Heart left ventricle (tissue), 16 donors: ENCODE data around the gene BOD1L1. TPM values are rescaled to one million over a fixed set of nuclear protein-coding genes. Genes with fewer than 3 reads are reported as not detected.

Experiments
- ATAC-seq, 4 donors: fragments of 200-7000 bp; cut with Tn5 transposase; one replicate each; pipeline ENCODE4 v1.9.1; 2020 to 2022; ENCODE audit warnings: moderate library complexity in 4 of 4, mild to moderate bottlenecking in 3 of 4, moderate number of reproducible peaks in 1 of 4
- DNase-seq, 5 donors: peaks; one replicate each; pipeline ENCODE4 v3.0.0-alpha.2; 2020
- H3K27ac ChIP-seq, 12 donors: fragments of 200-600 bp; sonication (generic) in 4 of 12; one replicate each; pipeline versions ENCODE4 v1.5.0 to v1.8.0; 2016 to 2022; ENCODE audit warnings: mild to moderate bottlenecking in 2 of 12
- H3K27me3 ChIP-seq, 9 donors: fragments of 200-600 bp; sonication (generic) in 2 of 9; one replicate each; pipeline versions ENCODE4 v1.5.1 to v1.8.0; 2016 to 2022; ENCODE audit warnings: mild to moderate bottlenecking in 3 of 9
- H3K36me3 ChIP-seq, 9 donors: fragments of 200-600 bp; sonication (generic) in 2 of 9; one replicate each; pipeline versions ENCODE4 v1.5.0 to v1.8.0; 2018 to 2022; ENCODE audit warnings: mild to moderate bottlenecking in 2 of 9
- H3K4me1 ChIP-seq, 12 donors: fragments of 200-600 bp; sonication (generic) in 4 of 12; one replicate each; pipeline versions ENCODE4 v1.5.0 to v1.8.0; 2016 to 2022; ENCODE audit warnings: mild to moderate bottlenecking in 3 of 12
- H3K4me3 ChIP-seq, 12 donors: fragments of 200-600 bp; sonication (generic) in 4 of 12; one replicate each; pipeline versions ENCODE4 v1.5.0 to v1.8.0; 2017 to 2022; ENCODE audit warnings: mild to moderate bottlenecking in 9 of 12, moderate library complexity in 4 of 12
- H3K9me3 ChIP-seq, 12 donors: fragments of 200-600 bp; sonication (generic) in 4 of 12; one replicate each; pipeline versions ENCODE4 v1.5.0 to v1.8.0; 2016 to 2022; ENCODE audit warnings: mild to moderate bottlenecking in 1 of 12
- CTCF ChIP-seq, 12 donors: fragments of 200-600 bp; sonication (generic) in 4 of 12; IDR thresholded peaks; one replicate each; pipeline versions ENCODE4 v1.5.0 to v1.8.0; 2018 to 2022; ENCODE audit warnings: antibody characterized with exemption in 12 of 12, mild to moderate bottlenecking in 5 of 12
- POLR2A ChIP-seq, 2 donors: fragments of 450-650 bp; IDR thresholded peaks; one replicate each; pipeline ENCODE4 v1.6.1; 2017; ENCODE audit warnings: antibody characterized with exemption in 2 of 2, mild to moderate bottlenecking in 2 of 2, moderate library complexity in 2 of 2
- WGBS, 4 donors: extraction: QIAGEN DNeasy Blood & Tissue Kit in 2 of 4; methylation state at CpG; one replicate each; pipeline versions ENCODE4 v1.1.5 to v1.1.7; 2013 to 2018; 5-methylcytosine and 5-hydroxymethylcytosine counted together
- intact Hi-C, 10 donors: fragments of 100-400 bp; cut with DNase I; formaldehyde crosslinking; loops; one replicate each; pipeline versions ENCODE4 v1.11.1 to v1.14.2; 2022
- microRNA-seq, 4 donors: library from miRNA; unstranded; fragments of <30 nt; microRNA quantifications; one replicate each; pipeline versions ENCODE4 to v1.2.0, GENCODE V29; 2017 to 2020
- polyA plus RNA-seq, 2 donors: library from polyadenylated mRNA; stranded (reverse); fragments of 200-250 nt; gene quantifications; one replicate each; pipeline ENCODE4 v1.2.3, GENCODE V29; 2013
- total RNA-seq, 9 donors: library from RNA; depleted of rRNA in 2 of 9; stranded (reverse); fragments of >200 nt in 2 of 9; fragmentation: NEBNext Ultra II Directional in 3 of 9; extraction: Animal tissue kit (Norgen Biotek cat#: 25700) in 3 of 9; gene quantifications; one replicate each; pipeline versions ENCODE4 v1.1.0 to v1.2.4, GENCODE V29; 2016 to 2023
- donor health status: ischemic (EF 13 %, LVEDD 7.1; RV severe dilation, severe dysfunction).
- donor health status: healthy with polysubstance abuse.
- donor health status: DM: no; HTN: yes; CAD: no.
- donor health status: DM: no; HTN: no; CAD: no.
- donor health status: ischemic (EF 25% LVEDD 6.9; RV normal size, moderate dysfunction).
- donor health status: ischemic (EF 25% LVEDD 5.7; RV mildly dilated, moderate dysfunction).
- donor health status: healthy.
- donor health status: DM: yes; HTN: yes; CAD: no.
- donor health status: ischemic (EF 35%, LVEDD 5.7; RV mildly dilated, moderate dysfunction).
- donor health status: nonischemic (EF 11% LVEDD 7.7; RV severe dilation, severe dysfunction).
- donor health status: DM: yes; HTN: yes; CAD: no.
- donor health status: PGD.
- donor health status: ischemic (EF 29% LVEDD 5.4; RV normal size, mild dysfunction).
- donor health status: nonischemic (EF 23%, LVEDD 6.1; RV moderate dilation, normal function).

BOD1L1 gene
- total and polyA plus RNA-seq, 11 donors = 10.9 to 29.2 (median 18.7) TPM

GRCh38 chr4:13523105-13523477, 104.4 kb downstream of the BOD1L1 start:
- TF ChIP-seq POLR2A (IDR thresholded peaks at IDR 0.05) (no peak), CTCF (IDR thresholded peaks at IDR 0.05) (no peak)
- Histone ChIP-seq H3K4me1 (peaks cover 0 to 22% (median 6%) of the 10 kb centered on the region in 12 donors), H3K9me3 (peaks cover 0 to 18% (median 10%) of the 10 kb centered on the region in 12 donors), H3K4me3 (peak overlapping the region in 1 of 12 donors; percentile 5), H3K36me3 (no peaks in the 10 kb centered on the region), H3K27me3 (peaks cover 50 to 100% (median 89%) of the 10 kb centered on the region in 9 donors), H3K27ac (no peak overlapping the region)
- 3 to 7% (median 7%) methylated on average over 15 to 17 of the region's 17 CpGs for WGBS, 4 donors
- no peak for DNase-seq
- intact Hi-C loops = no loop called here
- no peak for ATAC-seq

- intact Hi-C loops = no loop called here
- Histone ChIP-seq H3K4me3 (peak overlapping the region in 2 of 12 donors; percentile 1 to 5), H3K27me3 (peaks cover 45 to 100% (median 89%) of the 10 kb centered on the region in 9 donors), H3K36me3 (no peaks in the 10 kb centered on the region), H3K27ac (no peak overlapping the region), H3K4me1 (peaks cover 0 to 16% (median 6%) of the 10 kb centered on the region in 12 donors), H3K9me3 (peaks cover 0 to 18% (median 10%) of the 10 kb centered on the region in 12 donors)
- DNase-seq (no peak), ATAC-seq (peak in 1 of 4 donors; percentile 34)
- TF ChIP-seq CTCF (IDR thresholded peaks at IDR 0.05) (no peak), POLR2A (IDR thresholded peaks at IDR 0.05) (no peak)
- WGBS, 4 donors = 2 to 4% (median 3%) methylated on average over 31 to 49 of the region's 49 CpGs
Observed at GRCh38 chr4:13522282-13523104, 105.0 kb downstream of the BOD1L1 start.

- H3K36me3 ChIP-seq = no peaks in the 10 kb centered on the region
- DNase-seq = no peak
- ATAC-seq = no peak
- H3K9me3 ChIP-seq = peaks cover 0 to 18% (median 10%) of the 10 kb centered on the region in 12 donors
- TF ChIP-seq POLR2A (IDR thresholded peaks at IDR 0.05) (no peak), CTCF (IDR thresholded peaks at IDR 0.05) (no peak)
- no peak overlapping the region for H3K4me3 ChIP-seq
- intact Hi-C loops = no loop called here
- H3K27ac ChIP-seq = no peak overlapping the region
- 50 to 66% (median 57%) methylated on average over 2 of the region's 2 CpGs for whole genome bisulfite sequencing, 4 donors
- peaks cover 35 to 99% (median 85%) of the 10 kb centered on the region in 9 donors for H3K27me3 ChIP-seq
- peaks cover 0 to 15% (median 5%) of the 10 kb centered on the region in 12 donors for H3K4me1 ChIP-seq
Observed at GRCh38 chr4:13521047-13521446, 106.5 kb downstream of the BOD1L1 start.

Small RNA genes lying within 50 kb of the gene (microRNA-seq; reads per million reads assigned to microRNA genes)
- gene MIR5091 = 0 to 0.62 (median 0.03) reads per million in 4 donors

Other genes starting within 250 kb of the BOD1L1 start
- gene RAB28, start 143.4 kb downstream of the BOD1L1 start, total RNA-seq = 10 to 100 TPM; 15.5 to 31.1 (median 18.6) TPM
- 10 to 100 TPM; 11.5 to 17.9 TPM for gene RAB28, start 143.4 kb downstream of the BOD1L1 start, polyA plus RNA-seq
- gene NKX3-2, start 83.2 kb downstream of the BOD1L1 start, total RNA-seq = under 1 TPM in 3 of 9 donors, not detected in 6; 0.11 to 0.25 (median 0.16) TPM
- gene NKX3-2, start 83.2 kb downstream of the BOD1L1 start, polyA plus RNA-seq = not detected